Prostate gland (tissue), 2 donors: ENCODE data around the gene CNDP1.
"Not testable (repeated sequence)": the region's sequence is repeated elsewhere in the genome, so short reads cannot be mapped to it uniquely, and the experiment has no call there.

Experiments used
- CTCF ChIP-seq, 4 experiments: fragments of 200-600 bp in 2 of 4; fragments of 450-650 bp in 2 of 4; sonication (generic) in 2 of 4; IDR thresholded peaks; 1 replicate in 3 of 4; 2 replicates in 1 of 4; pipeline ENCODE4 v1.5.1; 2016 to 2019; ENCODE audit warnings: antibody characterized with exemption in 4 of 4, mild to moderate bottlenecking in 2 of 4, moderate library complexity in 2 of 4
- POLR2A ChIP-seq: fragments of 450-650 bp; IDR thresholded peaks from one replicate; pipeline ENCODE4 v1.6.1; 2016; ENCODE audit warnings: antibody characterized with exemption, mild to moderate bottlenecking

- not testable (repeated sequence) for TF ChIP-seq CTCF (IDR thresholded peaks at IDR 0.05); POLR2A
Measured at GRCh38 chr18:74565164-74565563, 30.9 kb downstream of the CNDP1 start.
